Loucy (cell line): Measurements from ENCODE around the gene SLIT1.

ENCODE experiments used
- H2AFZ ChIP-seq: fragments of 200-600 bp; sonication (generic); 2 replicates; pipeline ENCODE4 v1.6.0; 2016; ENCODE audit warnings: antibody characterized with exemption, mild to moderate bottlenecking, low read length, moderate library complexity
- H3F3A ChIP-seq: fragments of 200-600 bp; 2 replicates; pipeline ENCODE4 v1.6.0; 2016; ENCODE audit warnings: antibody characterized with exemption, low read depth, mild to moderate bottlenecking
- H3K27me3 ChIP-seq: fragments of 200-600 bp; sonication (generic); 2 replicates; pipeline ENCODE4 v1.6.1; 2014; ENCODE audit warnings: low read length, mild to moderate bottlenecking; ENCODE audit not compliant: insufficient read depth, poor library complexity, severe bottlenecking
- H3K36me3 ChIP-seq: fragments of 200-600 bp; sonication (generic); 2 replicates; pipeline ENCODE4 v1.6.1; 2016; ENCODE audit warnings: low read length; ENCODE audit not compliant: insufficient read depth
- H3K4me1 ChIP-seq: fragments of 200-600 bp; sonication (generic); 2 replicates; pipeline ENCODE4 v1.5.1; 2014; ENCODE audit warnings: low read length, mild to moderate bottlenecking; ENCODE audit not compliant: insufficient read depth, poor library complexity, severe bottlenecking
- H3K4me2 ChIP-seq: fragments of 200-600 bp; sonication (generic); 2 replicates; pipeline ENCODE4 v1.6.0; 2014; ENCODE audit warnings: antibody characterized with exemption, low read length, low read depth, mild to moderate bottlenecking; ENCODE audit not compliant: poor library complexity, severe bottlenecking
- H3K4me3 ChIP-seq: fragments of 200-600 bp; sonication (generic); 2 replicates; pipeline ENCODE4 v1.5.1; 2014; ENCODE audit warnings: low read length, mild to moderate bottlenecking, mixed read lengths; ENCODE audit not compliant: poor library complexity, severe bottlenecking
- H3K79me2 ChIP-seq: fragments of 200-600 bp; sonication (generic); 2 replicates; pipeline ENCODE4 v1.6.1; 2014; ENCODE audit warnings: low read length; ENCODE audit not compliant: insufficient read depth
- H3K9ac ChIP-seq: fragments of 200-600 bp; sonication (generic); 2 replicates; pipeline ENCODE4 v1.6.0; 2014; ENCODE audit warnings: mild to moderate bottlenecking, low read depth, low read length, moderate library complexity; ENCODE audit not compliant: poor library complexity, severe bottlenecking
- H3K9me2 ChIP-seq: fragments of 200-600 bp; sonication (generic); replicated peaks from 2 replicates; pipeline ENCODE4 v1.6.1; 2016; ENCODE audit warnings: low read depth, low read length, mixed read lengths
- H3K9me3 ChIP-seq: fragments of 200-600 bp; sonication (generic); 2 replicates; pipeline ENCODE4 v1.6.1; 2014; ENCODE audit warnings: mild to moderate bottlenecking, antibody characterized with exemption, low read length, low read depth; ENCODE audit not compliant: insufficient read depth
- H4K20me1 ChIP-seq: fragments of 200-600 bp; sonication (generic); 2 replicates; pipeline ENCODE4 v1.6.0; 2014; ENCODE audit warnings: antibody characterized with exemption, low read length, mild to moderate bottlenecking; ENCODE audit not compliant: insufficient read depth, poor library complexity, severe bottlenecking
- CTCF ChIP-seq: fragments of 200-600 bp; sonication (generic); conservative IDR thresholded peaks from 2 replicates; pipeline ENCODE4 v1.5.1; 2014; ENCODE audit warnings: mild to moderate bottlenecking, antibody characterized with exemption, low read length
- EZH2phosphoT487 ChIP-seq: fragments of 200-600 bp; IDR thresholded peaks from 2 replicates; pipeline ENCODE4 v1.6.1; 2018; ENCODE audit warnings: antibody characterized with exemption, mild to moderate bottlenecking, moderate library complexity, borderline replicate concordance

The SLIT1 gene

GRCh38 chr10:97040248-97040584 is 145.5 kb downstream of the SLIT1 start:
- TF ChIP-seq CTCF: no peak
- TF ChIP-seq EZH2phosphoT487: no peak
- Histone ChIP-seq H3K4me1 (no peaks in the 10 kb centered on the region), H3K9ac (no peak overlapping the region), H3K36me3 (no peaks in the 10 kb centered on the region), H3K9me2 (no peaks in the 10 kb centered on the region), H2AFZ (no peak overlapping the region), H3K27me3 (no peaks in the 10 kb centered on the region), H3K4me3 (no peak overlapping the region), H3K4me2 (no peak overlapping the region), H3F3A (no peaks in the 10 kb centered on the region), H4K20me1 (no peaks in the 10 kb centered on the region), H3K9me3 (no peaks in the 10 kb centered on the region), H3K79me2 (no peaks in the 10 kb centered on the region)

GRCh38 chr10:97039538-97040247 is 146.1 kb downstream of the SLIT1 start:
- H2AFZ ChIP-seq: no peak overlapping the region
- no peaks in the 10 kb centered on the region for H3K4me1 ChIP-seq
- no peaks in the 10 kb centered on the region for H3K36me3 ChIP-seq
- no peaks in the 10 kb centered on the region for H3F3A ChIP-seq
- H3K27me3 ChIP-seq: no peaks in the 10 kb centered on the region
- no peak overlapping the region for H3K4me2 ChIP-seq
- TF ChIP-seq CTCF (no peak), EZH2phosphoT487 (no peak)
- no peaks in the 10 kb centered on the region for H3K79me2 ChIP-seq
- H3K9me2 ChIP-seq: no peaks in the 10 kb centered on the region
- no peaks in the 10 kb centered on the region for H4K20me1 ChIP-seq
- H3K9ac ChIP-seq: no peak overlapping the region
- no peaks in the 10 kb centered on the region for H3K9me3 ChIP-seq
- H3K4me3 ChIP-seq: no peak overlapping the region

- Histone ChIP-seq H3K27me3 (no peaks in the 10 kb centered on the region), H3K79me2 (no peaks in the 10 kb centered on the region), H4K20me1 (no peaks in the 10 kb centered on the region), H3F3A (no peaks in the 10 kb centered on the region), H3K9ac (no peak overlapping the region), H3K9me3 (no peaks in the 10 kb centered on the region), H3K36me3 (no peaks in the 10 kb centered on the region), H2AFZ (no peak overlapping the region), H3K4me3 (no peak overlapping the region), H3K4me1 (no peaks in the 10 kb centered on the region), H3K9me2 (no peaks in the 10 kb centered on the region), H3K4me2 (no peak overlapping the region)
- no peak for TF ChIP-seq EZH2phosphoT487
- TF ChIP-seq CTCF: no peak
Measured at GRCh38 chr10:97038688-97039087, 147.1 kb downstream of the SLIT1 start.
